Lower leg skin (tissue), 3 donors: ENCODE measurements around the gene TMEM87A.

Experiments used
- CTCF ChIP-seq, 3 donors: fragments of 450-650 bp; IDR thresholded peaks; one replicate each; pipeline ENCODE4 v1.5.1; 2016; ENCODE audit warnings: antibody characterized with exemption in 3 of 3, mild to moderate bottlenecking in 3 of 3, moderate library complexity in 2 of 3
- POLR2A ChIP-seq, 2 donors: fragments of 450-650 bp; IDR thresholded peaks; one replicate each; pipeline ENCODE4 v1.6.1; 2016 to 2017; ENCODE audit warnings: antibody characterized with exemption in 2 of 2, mild to moderate bottlenecking in 1 of 2, moderate library complexity in 1 of 2

DNA sequence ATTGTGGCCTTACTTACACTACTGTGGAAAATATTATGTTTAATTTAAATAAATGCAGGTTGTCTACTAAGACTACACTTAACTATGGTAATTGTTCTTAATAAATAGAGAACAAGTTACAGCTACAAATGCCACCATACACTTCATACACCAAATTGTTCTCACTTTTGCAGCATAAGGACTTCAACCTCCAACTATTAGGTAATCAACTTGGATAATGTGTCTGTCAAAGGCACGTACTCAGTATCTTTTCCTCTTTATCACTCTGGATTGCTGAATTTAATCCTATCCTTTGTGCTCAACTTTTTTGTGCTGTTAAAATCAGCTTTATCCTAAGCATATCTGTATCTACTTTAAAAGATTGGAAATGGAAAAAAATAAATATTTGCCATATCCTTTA, 41.6 kb upstream of the TMEM87A start:
- TF ChIP-seq CTCF (IDR thresholded peaks at IDR 0.05): no peak
- TF ChIP-seq POLR2A (IDR thresholded peaks at IDR 0.05): no peak
